ENCODE measurements around the gene SAMMSON. TPM values are rescaled to one million over a fixed set of nuclear protein-coding genes. Genes with fewer than 3 reads are reported as not detected.

SAMMSON gene
- total and polyA plus RNA-seq, 2 donors: under 0.01 to 0.05 TPM

GRCh38 chr3:69983546-69984265 is 15.8 kb upstream of the SAMMSON start:
- no peak overlapping the region for H3K4me3 ChIP-seq (ENCODE audit: low read length in 2 of 2)
- no peak for DNase-seq (ENCODE audit: low read depth in 6 of 9, low spot score in 9 of 9)
- H3K27ac ChIP-seq (ENCODE audit: low read depth in 1 of 2, low read length in 1 of 2): no peak overlapping the region
- H3K9me3 ChIP-seq (ENCODE audit: control insufficient read depth in 2 of 2, insufficient read depth in 1 of 2, low read length in 1 of 2): no peaks in the 10 kb centered on the region
- WGBS: 92% methylated on average over 5 of the region's 5 CpGs
- H3K27me3 ChIP-seq (ENCODE audit: control insufficient read depth in 2 of 2, insufficient read depth in 1 of 2, low read length in 1 of 2): no peaks in the 10 kb centered on the region
- no peaks in the 10 kb centered on the region for H3K36me3 ChIP-seq (ENCODE audit: control insufficient read depth in 2 of 2, insufficient read depth in 2 of 2, low read length in 1 of 2)
- no peaks in the 10 kb centered on the region for H3K4me1 ChIP-seq (ENCODE audit: control insufficient read depth in 2 of 2, insufficient read depth in 2 of 2, low read length in 2 of 2)

GRCh38 chr3:69985266-69985665 is 14.3 kb upstream of the SAMMSON start:
- no peak overlapping the region for H3K27ac ChIP-seq (ENCODE audit: low read depth in 1 of 2, low read length in 1 of 2)
- H3K4me1 ChIP-seq (ENCODE audit: control insufficient read depth in 2 of 2, insufficient read depth in 2 of 2, low read length in 2 of 2): no peaks in the 10 kb centered on the region
- DNase-seq (ENCODE audit: low read depth in 6 of 9, low spot score in 9 of 9): no peak
- no peak overlapping the region for H3K4me3 ChIP-seq (ENCODE audit: low read length in 2 of 2)
- 92% methylated on average over 4 of the region's 4 CpGs for WGBS
- H3K27me3 ChIP-seq (ENCODE audit: control insufficient read depth in 2 of 2, insufficient read depth in 1 of 2, low read length in 1 of 2): no peaks in the 10 kb centered on the region
- no peaks in the 10 kb centered on the region for H3K9me3 ChIP-seq (ENCODE audit: control insufficient read depth in 2 of 2, insufficient read depth in 1 of 2, low read length in 1 of 2)
- no peaks in the 10 kb centered on the region for H3K36me3 ChIP-seq (ENCODE audit: control insufficient read depth in 2 of 2, insufficient read depth in 2 of 2, low read length in 1 of 2)

GRCh38 chr3:69986419-69986818 is 13.1 kb upstream of the SAMMSON start:
- Histone ChIP-seq H3K9me3 (ENCODE audit: control insufficient read depth in 2 of 2, insufficient read depth in 1 of 2, low read length in 1 of 2) (no peaks in the 10 kb centered on the region), H3K36me3 (ENCODE audit: control insufficient read depth in 2 of 2, insufficient read depth in 2 of 2, low read length in 1 of 2) (no peaks in the 10 kb centered on the region), H3K27ac (ENCODE audit: low read depth in 1 of 2, low read length in 1 of 2) (no peak overlapping the region), H3K4me1 (ENCODE audit: control insufficient read depth in 2 of 2, insufficient read depth in 2 of 2, low read length in 2 of 2) (no peaks in the 10 kb centered on the region), H3K4me3 (ENCODE audit: low read length in 2 of 2) (no peak overlapping the region), H3K27me3 (ENCODE audit: control insufficient read depth in 2 of 2, insufficient read depth in 1 of 2, low read length in 1 of 2) (no peaks in the 10 kb centered on the region)
- WGBS: 91% methylated on average over 6 of the region's 6 CpGs
- no peak for DNase-seq (ENCODE audit: low read depth in 6 of 9, low spot score in 9 of 9)

- no peaks in the 10 kb centered on the region for H3K36me3 ChIP-seq (ENCODE audit: control insufficient read depth in 2 of 2, insufficient read depth in 2 of 2, low read length in 1 of 2)
- no peak for DNase-seq (ENCODE audit: low read depth in 6 of 9, low spot score in 9 of 9)
- H3K27me3 ChIP-seq (ENCODE audit: control insufficient read depth in 2 of 2, insufficient read depth in 1 of 2, low read length in 1 of 2): no peaks in the 10 kb centered on the region
- H3K9me3 ChIP-seq (ENCODE audit: control insufficient read depth in 2 of 2, insufficient read depth in 1 of 2, low read length in 1 of 2): no peaks in the 10 kb centered on the region
- no peaks in the 10 kb centered on the region for H3K4me1 ChIP-seq (ENCODE audit: control insufficient read depth in 2 of 2, insufficient read depth in 2 of 2, low read length in 2 of 2)
- no peak overlapping the region for H3K27ac ChIP-seq (ENCODE audit: low read depth in 1 of 2, low read length in 1 of 2)
- WGBS: 90% methylated on average over 6 of the region's 6 CpGs
- H3K4me3 ChIP-seq (ENCODE audit: low read length in 2 of 2): no peak overlapping the region
Measured at GRCh38 chr3:69987833-69988232, 11.7 kb upstream of the SAMMSON start.

- Histone ChIP-seq H3K9me3 (ENCODE audit: control insufficient read depth in 2 of 2, insufficient read depth in 1 of 2, low read length in 1 of 2) (no peaks in the 10 kb centered on the region), H3K4me3 (ENCODE audit: low read length in 2 of 2) (no peak overlapping the region), H3K36me3 (ENCODE audit: control insufficient read depth in 2 of 2, insufficient read depth in 2 of 2, low read length in 1 of 2) (no peaks in the 10 kb centered on the region), H3K27ac (ENCODE audit: low read depth in 1 of 2, low read length in 1 of 2) (no peak overlapping the region), H3K4me1 (ENCODE audit: control insufficient read depth in 2 of 2, insufficient read depth in 2 of 2, low read length in 2 of 2) (no peaks in the 10 kb centered on the region), H3K27me3 (ENCODE audit: control insufficient read depth in 2 of 2, insufficient read depth in 1 of 2, low read length in 1 of 2) (no peaks in the 10 kb centered on the region)
- 97% methylated on average over 4 of the region's 4 CpGs for WGBS
- DNase-seq (ENCODE audit: low read depth in 6 of 9, low spot score in 9 of 9): no peak
Measured at GRCh38 chr3:69993757-69994156, 5.8 kb upstream of the SAMMSON start.

GRCh38 chr3:69994919-69995318 is 4.6 kb upstream of the SAMMSON start:
- 93% methylated on average over 3 of the region's 3 CpGs for WGBS
- no peak overlapping the region for H3K4me3 ChIP-seq (ENCODE audit: low read length in 2 of 2)
- H3K36me3 ChIP-seq (ENCODE audit: control insufficient read depth in 2 of 2, insufficient read depth in 2 of 2, low read length in 1 of 2): no peaks in the 10 kb centered on the region
- DNase-seq (ENCODE audit: low read depth in 6 of 9, low spot score in 9 of 9): no peak
- H3K9me3 ChIP-seq (ENCODE audit: control insufficient read depth in 2 of 2, insufficient read depth in 1 of 2, low read length in 1 of 2): peaks cover 0 to 3% of the 10 kb centered on the region in 2 donors
- H3K27me3 ChIP-seq (ENCODE audit: control insufficient read depth in 2 of 2, insufficient read depth in 1 of 2, low read length in 1 of 2): no peaks in the 10 kb centered on the region
- H3K27ac ChIP-seq (ENCODE audit: low read depth in 1 of 2, low read length in 1 of 2): no peak overlapping the region
- no peaks in the 10 kb centered on the region for H3K4me1 ChIP-seq (ENCODE audit: control insufficient read depth in 2 of 2, insufficient read depth in 2 of 2, low read length in 2 of 2)

GRCh38 chr3:69997631-69998307 is 1.8 kb upstream of the SAMMSON start:
- H3K4me1 ChIP-seq (ENCODE audit: control insufficient read depth in 2 of 2, insufficient read depth in 2 of 2, low read length in 2 of 2): no peaks in the 10 kb centered on the region
- H3K27ac ChIP-seq (ENCODE audit: low read depth in 1 of 2, low read length in 1 of 2): no peak overlapping the region
- no peak overlapping the region for H3K4me3 ChIP-seq (ENCODE audit: low read length in 2 of 2)
- H3K9me3 ChIP-seq (ENCODE audit: control insufficient read depth in 2 of 2, insufficient read depth in 1 of 2, low read length in 1 of 2): peaks cover 0 to 3% of the 10 kb centered on the region in 2 donors
- H3K36me3 ChIP-seq (ENCODE audit: control insufficient read depth in 2 of 2, insufficient read depth in 2 of 2, low read length in 1 of 2): no peaks in the 10 kb centered on the region
- WGBS: 74% methylated on average over 3 of the region's 3 CpGs
- H3K27me3 ChIP-seq (ENCODE audit: control insufficient read depth in 2 of 2, insufficient read depth in 1 of 2, low read length in 1 of 2): no peaks in the 10 kb centered on the region
- DNase-seq (ENCODE audit: low read depth in 6 of 9, low spot score in 9 of 9): no peak

GRCh38 chr3:69998759-69999139 is 784 bp upstream of the SAMMSON start:
- Histone ChIP-seq H3K4me1 (ENCODE audit: control insufficient read depth in 2 of 2, insufficient read depth in 2 of 2, low read length in 2 of 2) (no peaks in the 10 kb centered on the region), H3K36me3 (ENCODE audit: control insufficient read depth in 2 of 2, insufficient read depth in 2 of 2, low read length in 1 of 2) (no peaks in the 10 kb centered on the region), H3K4me3 (ENCODE audit: low read length in 2 of 2) (no peak overlapping the region), H3K9me3 (ENCODE audit: control insufficient read depth in 2 of 2, insufficient read depth in 1 of 2, low read length in 1 of 2) (peaks cover 0 to 3% of the 10 kb centered on the region in 2 donors), H3K27ac (ENCODE audit: low read depth in 1 of 2, low read length in 1 of 2) (no peak overlapping the region), H3K27me3 (ENCODE audit: control insufficient read depth in 2 of 2, insufficient read depth in 1 of 2, low read length in 1 of 2) (no peaks in the 10 kb centered on the region)
- WGBS: 70% methylated on average over 3 of the region's 3 CpGs
- no peak for DNase-seq (ENCODE audit: low read depth in 6 of 9, low spot score in 9 of 9)

GRCh38 chr3:70000028-70000410 is 486 bp downstream of the SAMMSON start:
- Histone ChIP-seq H3K27ac (ENCODE audit: low read depth in 1 of 2, low read length in 1 of 2) (no peak overlapping the region), H3K4me3 (ENCODE audit: low read length in 2 of 2) (no peak overlapping the region)
- WGBS: 94% methylated on average over 15 of the region's 15 CpGs

More at GRCh38 chr3:70000028-70000410, 486 bp downstream of the SAMMSON start:
- Histone ChIP-seq H3K36me3 (ENCODE audit: control insufficient read depth in 2 of 2, insufficient read depth in 2 of 2, low read length in 1 of 2) (no peaks in the 10 kb centered on the region), H3K9me3 (ENCODE audit: control insufficient read depth in 2 of 2, insufficient read depth in 1 of 2, low read length in 1 of 2) (peaks cover 0 to 3% of the 10 kb centered on the region in 2 donors), H3K4me1 (ENCODE audit: control insufficient read depth in 2 of 2, insufficient read depth in 2 of 2, low read length in 2 of 2) (no peaks in the 10 kb centered on the region), H3K27me3 (ENCODE audit: control insufficient read depth in 2 of 2, insufficient read depth in 1 of 2, low read length in 1 of 2) (no peaks in the 10 kb centered on the region)
- no peak for DNase-seq (ENCODE audit: low read depth in 6 of 9, low spot score in 9 of 9)
